Mammary epithelial cell (primary cell): ENCODE data around the gene SBK1.

Experiments
- EZH2 ChIP-seq: IDR thresholded peaks from 2 replicates; pipeline ENCODE4 v1.6.1; 2012; ENCODE audit warnings: low read length, inconsistent platforms, borderline replicate concordance
- TF ChIP-seq, protein P1 (sequence below), 2 donors: IDR thresholded peaks in 1 of 2; conservative IDR thresholded peaks in 1 of 2; 2 replicates each; pipeline ENCODE4 v1.5.1; 2011 to 2012; ENCODE audit warnings: inconsistent platforms in 2 of 2, low read length in 2 of 2, mild to moderate bottlenecking in 2 of 2, control low read depth in 1 of 2, low read depth in 1 of 2; ENCODE audit not compliant: insufficient read depth in 1 of 2; ENCODE audit errors: extremely low read depth in 1 of 2

DNA sequence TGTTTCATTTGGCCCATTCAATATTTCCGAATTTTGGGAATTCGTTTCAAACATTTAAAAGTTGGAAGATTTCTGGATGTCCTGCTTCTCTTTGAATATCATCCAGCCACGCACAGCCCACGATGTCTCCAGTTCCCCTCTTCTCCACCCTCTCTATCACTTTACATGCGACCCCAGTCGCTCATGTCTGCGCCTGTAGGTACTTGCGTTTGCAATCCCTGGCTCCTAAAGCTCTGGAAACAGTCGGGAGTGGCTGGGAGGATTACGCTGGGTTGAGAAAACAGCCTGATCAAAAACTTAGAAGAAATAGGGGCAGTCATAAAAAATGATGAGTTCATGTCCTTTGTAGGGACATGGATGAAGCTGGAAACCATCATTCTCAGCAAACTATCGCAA is 1.5 kb upstream of the SBK1 start:
- no peak for TF ChIP-seq EZH2
- TF ChIP-seq, protein P1, sequence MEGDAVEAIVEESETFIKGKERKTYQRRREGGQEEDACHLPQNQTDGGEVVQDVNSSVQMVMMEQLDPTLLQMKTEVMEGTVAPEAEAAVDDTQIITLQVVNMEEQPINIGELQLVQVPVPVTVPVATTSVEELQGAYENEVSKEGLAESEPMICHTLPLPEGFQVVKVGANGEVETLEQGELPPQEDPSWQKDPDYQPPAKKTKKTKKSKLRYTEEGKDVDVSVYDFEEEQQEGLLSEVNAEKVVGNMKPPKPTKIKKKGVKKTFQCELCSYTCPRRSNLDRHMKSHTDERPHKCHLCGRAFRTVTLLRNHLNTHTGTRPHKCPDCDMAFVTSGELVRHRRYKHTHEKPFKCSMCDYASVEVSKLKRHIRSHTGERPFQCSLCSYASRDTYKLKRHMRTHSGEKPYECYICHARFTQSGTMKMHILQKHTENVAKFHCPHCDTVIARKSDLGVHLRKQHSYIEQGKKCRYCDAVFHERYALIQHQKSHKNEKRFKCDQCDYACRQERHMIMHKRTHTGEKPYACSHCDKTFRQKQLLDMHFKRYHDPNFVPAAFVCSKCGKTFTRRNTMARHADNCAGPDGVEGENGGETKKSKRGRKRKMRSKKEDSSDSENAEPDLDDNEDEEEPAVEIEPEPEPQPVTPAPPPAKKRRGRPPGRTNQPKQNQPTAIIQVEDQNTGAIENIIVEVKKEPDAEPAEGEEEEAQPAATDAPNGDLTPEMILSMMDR (conservative IDR thresholded peaks at IDR 0.05 in 1 of 2, IDR thresholded peaks at IDR 0.05 in 1 of 2; ENCODE audit: extremely low read depth in 1 of 2, insufficient read depth in 1 of 2, low read depth in 1 of 2, low read length in 2 of 2) = no peak
